ENCODE data around the gene MCL1.

GRCh38 chr1:150553392-150554085 is 25.9 kb downstream of the MCL1 start:
- TF ChIP-seq CTCF (IDR thresholded peaks at IDR 0.05; ENCODE audit: low read depth, low read length) (no peak), EZH2phosphoT487 (IDR thresholded peaks at IDR 0.05; ENCODE audit: low read depth) (no peak)
